ENCODE measurements around the gene MAML2. TPM values are rescaled to one million over a fixed set of nuclear protein-coding genes. Genes with fewer than 3 reads are reported as not detected.

Gene MAML2
- polyA plus RNA-seq, 1 of the 3 experiments (the other 2 are of a cell fraction) = 20.1 TPM

DNA sequence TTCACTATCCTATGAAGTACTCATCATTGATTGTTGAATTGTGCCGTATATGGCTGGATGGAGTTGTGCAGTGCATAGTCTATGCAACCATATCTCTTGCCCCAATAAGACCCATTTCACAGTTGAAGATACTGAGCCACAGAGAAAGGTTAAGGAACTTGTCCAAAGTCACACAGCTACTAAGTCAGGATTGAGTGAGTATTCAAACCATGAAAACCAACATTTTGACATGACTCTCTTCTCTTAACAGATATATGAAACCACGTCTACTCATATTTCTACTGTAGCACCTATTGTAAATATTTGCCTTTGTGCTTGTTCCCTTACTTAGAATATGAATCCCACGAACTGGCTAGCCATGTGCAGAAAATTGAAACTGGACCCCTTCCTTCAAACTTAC is 58.1 kb downstream of the MAML2 start:
- no peaks in the 10 kb centered on the region for H3K9me3 ChIP-seq
- H4K20me1 ChIP-seq (ENCODE audit: insufficient read depth) = no peaks in the 10 kb centered on the region; the same call in 1 of the 2 replicates
- H3K27ac ChIP-seq (ENCODE audit: low read depth in 2 of 2, low read length in 1 of 2) = no peak overlapping the region
- peaks cover 0 to 4% of the 10 kb centered on the region in 2 experiments for H3K36me3 ChIP-seq (replicated peaks in 1 of 2; ENCODE audit: control insufficient read depth in 1 of 2, insufficient read depth in 2 of 2, low read length in 1 of 2)
- H2AFZ ChIP-seq (ENCODE audit: low read depth) = no peak overlapping the region
- H3K4me3 ChIP-seq (ENCODE audit: low read depth in 2 of 2, low read length in 1 of 2) = no peak overlapping the region
- WGBS (ENCODE audit: low lambda C conversion rate) = 96% methylated on average over 3 of the region's 3 CpGs
- TF ChIP-seq NFIC (IDR thresholded peaks at IDR 0.05; ENCODE audit: borderline replicate concordance) (no peak), EP300 (IDR thresholded peaks at IDR 0.05; ENCODE audit: borderline replicate concordance in 1 of 2, low read depth in 1 of 2, low read length in 1 of 2) (no peak), JUND (IDR thresholded peaks at IDR 0.05) (no peak), RXRA (IDR thresholded peaks at IDR 0.05; ENCODE audit: borderline replicate concordance, low read depth) (no peak), POLR2AphosphoS5 (IDR thresholded peaks at IDR 0.05; ENCODE audit: low read depth, low read length) (no peak), RAD21 (IDR thresholded peaks at IDR 0.05; ENCODE audit: low read length) (no peak), GABPA (IDR thresholded peaks at IDR 0.05; ENCODE audit: low read depth) (no peak), RCOR1 (IDR thresholded peaks at IDR 0.05; ENCODE audit: low read length) (no peak), SIN3A (IDR thresholded peaks at IDR 0.05; ENCODE audit: borderline replicate concordance, low read depth, low read length) (no peak), MEF2A (IDR thresholded peaks at IDR 0.05; ENCODE audit: borderline replicate concordance, low read depth) (no peak), YY1 (IDR thresholded peaks at IDR 0.05; ENCODE audit: low read depth) (no peak), NRF1 (IDR thresholded peaks at IDR 0.05; ENCODE audit: low read depth, low read length) (no peak), SMC3 (IDR thresholded peaks at IDR 0.05; ENCODE audit: low read depth, low read length) (no peak), RFX5 (IDR thresholded peaks at IDR 0.05; ENCODE audit: low read length) (no peak), TAF1 (IDR thresholded peaks at IDR 0.05; ENCODE audit: borderline replicate concordance, low read depth, low read length) (no peak), IRF3 (IDR thresholded peaks at IDR 0.05; ENCODE audit: low read depth, low read length) (no peak)
- TF ChIP-seq, protein P1, sequence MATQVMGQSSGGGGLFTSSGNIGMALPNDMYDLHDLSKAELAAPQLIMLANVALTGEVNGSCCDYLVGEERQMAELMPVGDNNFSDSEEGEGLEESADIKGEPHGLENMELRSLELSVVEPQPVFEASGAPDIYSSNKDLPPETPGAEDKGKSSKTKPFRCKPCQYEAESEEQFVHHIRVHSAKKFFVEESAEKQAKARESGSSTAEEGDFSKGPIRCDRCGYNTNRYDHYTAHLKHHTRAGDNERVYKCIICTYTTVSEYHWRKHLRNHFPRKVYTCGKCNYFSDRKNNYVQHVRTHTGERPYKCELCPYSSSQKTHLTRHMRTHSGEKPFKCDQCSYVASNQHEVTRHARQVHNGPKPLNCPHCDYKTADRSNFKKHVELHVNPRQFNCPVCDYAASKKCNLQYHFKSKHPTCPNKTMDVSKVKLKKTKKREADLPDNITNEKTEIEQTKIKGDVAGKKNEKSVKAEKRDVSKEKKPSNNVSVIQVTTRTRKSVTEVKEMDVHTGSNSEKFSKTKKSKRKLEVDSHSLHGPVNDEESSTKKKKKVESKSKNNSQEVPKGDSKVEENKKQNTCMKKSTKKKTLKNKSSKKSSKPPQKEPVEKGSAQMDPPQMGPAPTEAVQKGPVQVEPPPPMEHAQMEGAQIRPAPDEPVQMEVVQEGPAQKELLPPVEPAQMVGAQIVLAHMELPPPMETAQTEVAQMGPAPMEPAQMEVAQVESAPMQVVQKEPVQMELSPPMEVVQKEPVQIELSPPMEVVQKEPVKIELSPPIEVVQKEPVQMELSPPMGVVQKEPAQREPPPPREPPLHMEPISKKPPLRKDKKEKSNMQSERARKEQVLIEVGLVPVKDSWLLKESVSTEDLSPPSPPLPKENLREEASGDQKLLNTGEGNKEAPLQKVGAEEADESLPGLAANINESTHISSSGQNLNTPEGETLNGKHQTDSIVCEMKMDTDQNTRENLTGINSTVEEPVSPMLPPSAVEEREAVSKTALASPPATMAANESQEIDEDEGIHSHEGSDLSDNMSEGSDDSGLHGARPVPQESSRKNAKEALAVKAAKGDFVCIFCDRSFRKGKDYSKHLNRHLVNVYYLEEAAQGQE (IDR thresholded peaks at IDR 0.05; ENCODE audit: low read depth, low read length) = no peak
- TF ChIP-seq, protein P2, sequence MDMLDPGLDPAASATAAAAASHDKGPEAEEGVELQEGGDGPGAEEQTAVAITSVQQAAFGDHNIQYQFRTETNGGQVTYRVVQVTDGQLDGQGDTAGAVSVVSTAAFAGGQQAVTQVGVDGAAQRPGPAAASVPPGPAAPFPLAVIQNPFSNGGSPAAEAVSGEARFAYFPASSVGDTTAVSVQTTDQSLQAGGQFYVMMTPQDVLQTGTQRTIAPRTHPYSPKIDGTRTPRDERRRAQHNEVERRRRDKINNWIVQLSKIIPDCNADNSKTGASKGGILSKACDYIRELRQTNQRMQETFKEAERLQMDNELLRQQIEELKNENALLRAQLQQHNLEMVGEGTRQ (IDR thresholded peaks at IDR 0.05; ENCODE audit: borderline replicate concordance, low read depth, low read length) = no peak
- H3K27me3 ChIP-seq (ENCODE audit: insufficient read depth) = no peaks in the 10 kb centered on the region
- no peak overlapping the region for H3K9ac ChIP-seq
- H3K4me1 ChIP-seq (ENCODE audit: control insufficient read depth in 1 of 2, insufficient read depth in 2 of 2, low read depth in 1 of 2, low read length in 1 of 2) = peaks cover 0 to 28% of the 10 kb centered on the region in 2 experiments; a peak in 3 of 4 replicates
- ChIA-PET CTCF (interaction anchor here (0.7 kb wide), 1 partner anchor 449 kb away, joined by 3 read pairs; no protein-coding TSS in a partner anchor), POLR2A (no interaction called here)
- H3K79me2 ChIP-seq (ENCODE audit: insufficient read depth) = peaks cover 97% of the 10 kb centered on the region
- H3K4me2 ChIP-seq = no peak overlapping the region
- H3F3A ChIP-seq (replicated peaks; ENCODE audit: insufficient read depth) = peaks cover 31% of the 10 kb centered on the region
- no peak for DNase-seq
- H3K9me2 ChIP-seq = no peaks in the 10 kb centered on the region

Measured in SK-N-SH (cell line).